HUDEP-2 (cell line): ENCODE data around the gene HIGD1A.

Experiments
- DNase-seq, 76 experiments: peaks; one replicate each; lab custom pipeline; 2025; ENCODE audit not compliant: unreplicated experiment in 76 of 76; lab: John Stamatoyannopoulos, UW

HIGD1A gene

DNA sequence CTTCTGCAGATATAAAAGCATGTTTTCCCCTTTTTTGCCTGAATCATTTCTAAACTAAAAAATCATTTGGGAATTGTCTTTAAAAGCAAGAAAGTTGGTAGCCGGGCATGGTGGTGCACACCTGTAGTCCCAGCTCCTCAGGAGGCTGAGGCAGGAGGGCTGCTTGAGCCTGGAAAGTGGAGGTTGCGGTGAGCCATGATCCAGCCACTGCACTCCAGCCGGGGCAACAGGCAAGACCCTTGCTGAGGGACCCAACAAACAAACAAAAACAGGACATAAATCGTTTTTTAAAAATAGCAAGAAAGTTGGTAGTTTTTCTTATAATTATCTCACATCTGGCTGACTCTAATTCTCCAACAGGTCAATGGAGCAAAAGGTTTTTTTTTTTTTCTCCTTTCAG is 2.5 kb downstream of the HIGD1A start:
- no peak for DNase-seq

GRCh38 chr3:42801048-42801620 is 3.2 kb downstream of the HIGD1A start:
- no peak for DNase-seq

DNA sequence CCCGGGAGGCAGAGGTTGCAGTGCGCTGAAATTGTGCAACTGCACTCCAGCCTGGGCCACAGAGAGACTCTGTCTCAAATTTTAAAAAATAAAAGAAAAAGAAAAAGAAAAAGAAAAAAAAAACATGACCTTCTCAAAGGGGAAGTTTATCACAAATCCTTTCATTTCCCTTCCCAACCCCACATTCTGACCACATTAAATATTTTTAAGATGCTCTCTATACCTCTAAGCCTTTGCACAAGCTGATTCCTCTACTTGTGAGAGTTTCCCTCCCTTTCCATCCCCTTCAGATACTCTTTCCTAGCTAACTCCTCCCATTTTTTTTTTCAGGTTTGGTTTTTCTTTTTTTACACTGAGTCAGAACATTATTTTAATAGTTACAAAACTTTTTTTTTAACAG is 4.0 kb downstream of the HIGD1A start:
- no peak for DNase-seq

GRCh38 chr3:42799376-42799775 is 4.9 kb downstream of the HIGD1A start:
- DNase-seq = no peak

- no peak for DNase-seq
Measured at GRCh38 chr3:42796332-42796885, 7.9 kb downstream of the HIGD1A start.

- no peak for DNase-seq
Measured at GRCh38 chr3:42795621-42796181, 8.6 kb downstream of the HIGD1A start.

DNA sequence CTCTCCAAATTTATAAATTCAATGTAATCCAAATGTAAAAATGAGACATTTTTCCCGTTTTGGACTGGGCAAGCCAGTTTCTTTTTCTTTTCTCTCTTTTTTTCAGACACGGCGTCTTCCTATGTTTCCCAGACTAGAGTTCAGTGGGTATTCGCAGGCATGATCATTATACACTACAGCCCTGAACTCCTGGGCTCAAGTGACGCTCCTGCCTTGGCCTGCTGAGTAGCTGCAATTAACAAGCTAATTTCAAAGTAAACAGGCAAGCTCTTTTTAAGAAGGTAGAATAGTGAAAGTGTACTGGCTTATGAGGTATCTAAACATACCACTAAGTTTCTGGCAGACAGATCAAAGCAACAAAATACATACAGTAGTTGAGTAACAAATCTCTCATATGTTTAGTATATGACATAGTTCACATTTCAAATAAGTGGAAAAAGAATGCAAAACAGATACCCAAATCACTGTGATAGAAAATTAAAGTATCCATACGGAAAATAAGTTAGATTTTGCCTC is 13.5 kb downstream of the HIGD1A start:
- no peak for DNase-seq

DNA sequence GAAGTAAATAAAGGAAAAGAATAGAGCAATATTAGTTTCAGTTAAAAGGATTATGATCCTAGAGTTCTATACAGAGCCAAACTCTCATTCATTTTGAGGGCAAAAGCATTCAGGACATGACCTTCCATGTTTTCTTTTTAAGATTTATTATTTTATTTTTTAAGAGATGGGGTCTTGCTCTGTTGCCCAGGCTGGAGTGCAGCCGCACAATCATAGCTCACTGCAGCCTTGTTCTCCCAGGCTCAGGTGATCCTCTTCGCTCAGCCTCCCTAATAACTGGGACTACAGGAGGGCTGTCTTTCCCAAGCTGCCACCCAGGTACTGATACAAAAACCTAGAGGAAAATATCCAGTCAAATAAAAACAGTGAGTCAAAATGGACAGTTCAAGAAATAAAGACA is 17.7 kb downstream of the HIGD1A start:
- no peak for DNase-seq

- peak in 24 of 76 experiments; percentile 5 to 73 (median 31) for DNase-seq
Measured at GRCh38 chr3:42786212-42786611, 18.1 kb downstream of the HIGD1A start.

DNA sequence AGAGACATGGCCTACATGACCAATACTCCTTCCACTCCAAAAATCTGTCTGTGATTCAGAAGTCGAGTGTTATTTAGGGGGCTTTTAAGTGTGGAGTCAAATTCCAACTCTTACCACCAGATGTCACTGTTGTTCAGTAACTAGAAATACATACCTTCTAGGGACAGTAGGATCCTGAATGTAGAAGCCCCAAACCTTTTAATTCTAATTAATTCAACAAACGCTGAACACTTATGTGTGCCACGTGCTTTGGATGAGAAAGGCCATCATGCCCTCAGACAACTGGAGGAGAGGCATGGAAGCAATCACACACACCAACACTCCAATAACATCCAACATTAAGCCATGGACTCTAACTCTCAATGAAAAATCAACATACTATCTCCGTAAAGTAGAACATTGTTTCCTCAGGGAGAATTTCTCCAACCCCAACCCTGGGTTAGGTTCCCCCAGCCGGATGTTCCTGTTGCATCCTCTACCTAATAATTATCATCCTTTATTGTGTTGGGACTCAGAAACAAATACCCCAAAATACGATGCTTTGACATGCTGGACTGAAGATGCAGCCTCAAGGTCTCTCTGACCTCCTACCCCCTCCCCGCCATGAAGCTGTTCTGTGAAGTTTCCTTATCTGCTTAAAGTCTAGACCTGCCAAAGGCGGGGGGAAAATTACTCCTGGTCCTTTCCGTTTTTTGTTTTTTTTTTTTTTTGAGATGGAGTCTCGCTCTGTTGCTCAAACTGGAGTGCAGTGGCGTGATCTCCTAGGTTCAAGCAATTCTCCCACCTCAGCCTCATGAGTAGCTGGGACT is 23.2 kb downstream of the HIGD1A start:
- DNase-seq = peak in 36 of 76 experiments; percentile 1 to 66 (median 30)

GRCh38 chr3:42780398-42780797 is 23.9 kb downstream of the HIGD1A start:
- no peak for DNase-seq

GRCh38 chr3:42778644-42779043 is 25.6 kb downstream of the HIGD1A start:
- DNase-seq = no peak

DNA sequence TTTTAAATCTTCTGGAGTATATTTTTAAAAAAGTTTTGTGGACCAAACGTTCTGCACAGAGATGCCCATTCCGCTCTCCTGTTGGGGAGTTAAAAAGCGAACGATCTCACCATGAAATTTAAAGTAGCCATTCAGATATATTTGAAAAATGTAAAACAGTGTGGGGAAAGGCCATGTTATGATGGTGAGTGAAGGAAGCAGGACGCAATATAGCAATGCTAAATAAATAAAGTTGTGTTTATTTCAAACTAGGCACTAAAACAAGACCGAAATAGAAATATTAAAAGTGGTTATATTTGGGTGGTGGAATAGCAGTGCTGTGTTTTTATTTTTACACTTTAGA is 30.9 kb downstream of the HIGD1A start:
- no peak for DNase-seq

GRCh38 chr3:42772670-42773408 is 31.5 kb downstream of the HIGD1A start, which contains the start of gene CCDC13:
Gene CCDC13, minus strand, starts transcription at chr3:42773253. Its CDS starts 14,908 bp downstream, at chr3:42758345.
- DNase-seq = peak; percentile 3 to 95 (median 86)

- DNase-seq = no peak
Measured at GRCh38 chr3:42771271-42771670, 33.0 kb downstream of the HIGD1A start.

DNA sequence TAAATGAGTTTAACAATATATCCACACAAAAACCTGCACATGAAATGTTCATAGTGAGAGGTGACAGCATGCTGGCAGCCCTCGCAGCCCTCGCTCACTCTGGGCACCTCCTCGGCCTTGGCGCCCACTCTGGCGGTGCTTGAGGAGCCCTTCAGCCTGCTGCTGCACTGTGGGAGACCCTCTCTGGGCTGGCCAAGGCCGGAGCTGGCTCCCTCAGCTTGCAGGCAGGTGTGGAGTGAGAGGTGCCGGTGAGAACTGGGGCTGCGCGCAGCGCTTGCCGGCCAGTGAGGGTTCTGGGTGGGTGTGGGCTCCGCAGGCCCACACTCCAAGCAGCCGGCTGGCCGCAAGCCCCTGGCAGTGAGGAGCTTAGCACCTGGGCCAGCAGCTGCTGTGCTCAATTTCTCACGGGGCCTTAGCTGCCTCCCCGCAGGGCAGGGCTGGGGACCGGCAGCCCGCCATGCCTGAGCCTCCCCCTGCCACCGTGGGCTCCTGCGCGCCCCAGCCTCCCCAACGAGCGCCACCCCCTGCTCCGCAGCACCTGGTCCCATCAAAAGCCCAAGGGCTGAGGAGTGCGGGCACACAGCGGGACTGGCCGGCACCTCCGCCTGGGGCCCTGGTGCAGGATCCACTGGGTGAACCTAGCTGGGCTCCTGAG is 34.7 kb downstream of the HIGD1A start:
- DNase-seq = no peak

DNA sequence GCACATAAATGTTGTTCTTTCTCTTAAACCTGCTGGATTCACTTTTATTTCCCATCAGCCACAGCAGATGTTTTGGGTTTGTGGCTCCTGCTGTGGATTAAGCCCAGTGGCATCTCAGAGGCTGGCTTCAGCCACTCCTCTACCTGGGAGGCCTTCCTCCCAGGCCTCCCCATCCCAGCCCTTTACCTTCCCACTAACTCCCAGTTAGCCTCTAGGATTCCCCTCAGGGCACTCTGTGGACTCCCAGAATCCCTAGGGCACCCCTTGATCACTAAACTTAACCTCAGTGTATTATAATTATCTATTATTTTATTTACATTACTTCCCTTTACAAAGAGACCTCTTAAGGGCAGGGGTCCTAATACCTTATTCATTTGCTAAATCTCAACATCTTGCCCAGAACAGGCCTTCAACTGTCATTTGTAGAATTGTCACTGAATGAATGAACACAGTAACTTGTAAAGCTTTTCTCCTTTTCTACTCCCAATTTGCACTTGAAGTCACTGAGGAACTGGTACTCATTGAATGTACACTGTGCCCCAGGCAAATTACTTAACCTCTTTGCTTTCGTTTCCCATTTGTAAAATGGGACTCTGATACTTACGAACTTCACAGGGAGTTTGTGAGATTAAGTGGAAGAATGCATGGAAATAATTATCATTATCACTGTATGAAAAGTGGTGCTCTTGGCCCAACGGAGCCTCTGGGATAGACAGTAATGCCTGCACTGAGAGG is 39.6 kb downstream of the HIGD1A start:
- DNase-seq = no peak

- DNase-seq = no peak
Measured at GRCh38 chr3:42764115-42764514, 40.2 kb downstream of the HIGD1A start.

- no peak for DNase-seq
Measured at GRCh38 chr3:42763021-42763420, 41.3 kb downstream of the HIGD1A start.
